Limb (tissue), 2 donors: Measurements from ENCODE around the gene RFPL3.

Experiments
- DNase-seq, 2 donors: peaks; one replicate each; pipeline ENCODE4 v3.0.0-alpha.2; 2016; ENCODE audit errors: extremely low spot score in 2 of 2

Gene RFPL3

GRCh38 chr22:32410459-32410858 lies 52.8 kb downstream of the RFPL3 start:
- no peak for DNase-seq
